Thoracic aorta (tissue), 2 donors: ENCODE measurements around the gene C16orf54. TPM values are rescaled to one million over a fixed set of nuclear protein-coding genes. Genes with fewer than 3 reads are reported as not detected.
"Not testable (repeated sequence)": the region's sequence is repeated elsewhere in the genome, so short reads cannot be mapped to it uniquely, and the experiment has no call there.

ENCODE experiments used
- ATAC-seq: fragments of 150-250 bp; one replicate; pipeline ENCODE4 v1.8.0; 2017; ENCODE audit warnings: low read depth; ENCODE audit not compliant: insufficient number of reproducible peaks, low FRiP score
- DNase-seq: peaks from one replicate; pipeline ENCODE4 v3.0.0-alpha.2; 2020; ENCODE audit warnings: low spot score
- H3K27ac ChIP-seq, 2 donors: fragments of 200-600 bp; sonication (generic); 1 replicate in 1 of 2; 2 replicates in 1 of 2; pipeline ENCODE4 v1.5.1; 2016; ENCODE audit warnings: mild to moderate bottlenecking in 2 of 2, moderate library complexity in 2 of 2
- H3K27me3 ChIP-seq: fragments of 200-600 bp; sonication (generic); replicated peaks from 2 replicates; pipeline ENCODE4 v1.6.0; 2016; ENCODE audit warnings: mild to moderate bottlenecking; ENCODE audit not compliant: insufficient read depth
- H3K36me3 ChIP-seq: fragments of 200-600 bp; sonication (generic); one replicate; pipeline ENCODE4 v1.5.1; 2016
- H3K4me1 ChIP-seq, 2 donors: fragments of 200-600 bp; sonication (generic); 1 replicate in 1 of 2; 2 replicates in 1 of 2; pipeline versions ENCODE4 v1.5.1 to v1.6.0; 2016; ENCODE audit warnings: low read depth in 2 of 2, mild to moderate bottlenecking in 1 of 2; ENCODE audit not compliant: control insufficient read depth in 1 of 2
- H3K4me3 ChIP-seq: fragments of 200-600 bp; sonication (generic); 2 replicates; pipeline ENCODE4 v1.5.1; 2016; ENCODE audit warnings: mild to moderate bottlenecking
- H3K9me3 ChIP-seq: fragments of 200-600 bp; sonication (generic); 2 replicates; pipeline ENCODE4 v1.5.1; 2016
- CTCF ChIP-seq: fragments of 200-600 bp; sonication (generic); IDR thresholded peaks from one replicate; pipeline ENCODE4 v1.5.1; 2019; ENCODE audit warnings: antibody characterized with exemption
- total RNA-seq, 2 donors: library from RNA; depleted of rRNA; stranded (reverse); fragments of >200 nt; gene quantifications; one replicate each; pipeline versions ENCODE4 v1.1.0 to v1.2.3, GENCODE V29; 2016

C16orf54 gene
- total RNA-seq, 2 donors from 2014 or later: 2.8 to 3.4 TPM

GRCh38 chr16:29694384-29695195 lies 51.2 kb downstream of the C16orf54 start:
- DNase-seq (no peak), ATAC-seq (peak; percentile 55)
- Histone ChIP-seq H3K36me3 (no peaks in the 10 kb centered on the region), H3K27ac (peak overlapping the region; percentile 31 to 79), H3K9me3 (no peaks in the 10 kb centered on the region), H3K4me3 (peak overlapping the region; percentile 44), H3K4me1 (peaks cover 0 to 7% of the 10 kb centered on the region in 2 donors), H3K27me3 (no peaks in the 10 kb centered on the region)
- no peak for TF ChIP-seq CTCF

GRCh38 chr16:29692606-29693005 lies 53.2 kb downstream of the C16orf54 start:
- ATAC-seq, H3K9me3 ChIP-seq, H3K27ac ChIP-seq, DNase-seq, H3K27me3 ChIP-seq, H3K4me1 ChIP-seq, H3K36me3 ChIP-seq, H3K4me3 ChIP-seq: not testable (repeated sequence)

Other genes starting within 250 kb of the C16orf54 start
- gene NPIPB12, start 239.6 kb downstream of the C16orf54 start, total RNA-seq: 100 to 1,000 TPM in 1 of 2 donors, 10 to 100 TPM in 1; 23.6 to 162 TPM
- 10 to 100 TPM in 1 of 2 donors, 1 to 10 TPM in 1; 1.1 to 10.2 TPM for gene SPN, start 82.7 kb downstream of the C16orf54 start, total RNA-seq
- gene QPRT, start 66.8 kb downstream of the C16orf54 start, total RNA-seq: 1 to 10 TPM in 1 of 2 donors, under 1 TPM in 1; 0.95 to 1.3 TPM
- not detected for gene ZG16, start 32.3 kb upstream of the C16orf54 start, total RNA-seq
- gene KIF22, start 44.8 kb upstream of the C16orf54 start, total RNA-seq: 10 to 100 TPM; 11.4 to 15.2 TPM
- gene MAZ, start 60.5 kb upstream of the C16orf54 start, total RNA-seq: 10 to 100 TPM; 73.0 to 99.4 TPM
- gene PRRT2, start 66.2 kb upstream of the C16orf54 start, total RNA-seq: 10 to 100 TPM; 39.4 to 40.8 TPM
- 10 to 100 TPM; 40.8 to 45.2 TPM for gene PAGR1, start 70.2 kb upstream of the C16orf54 start, total RNA-seq
- gene MVP, start 74.5 kb upstream of the C16orf54 start, total RNA-seq: 100 to 1,000 TPM; 175 to 190 TPM
- gene CDIPT, start 117.2 kb upstream of the C16orf54 start, total RNA-seq: 100 to 1,000 TPM in 1 of 2 donors, 10 to 100 TPM in 1; 92.1 to 107 TPM
- 1 to 10 TPM in 1 of 2 donors, under 1 TPM in 1; 0.63 to 1.4 TPM for gene SEZ6L2, start 153.6 kb upstream of the C16orf54 start, total RNA-seq
- under 1 TPM in 1 of 2 donors, not detected in 1; 0.27 TPM for gene ASPHD1, start 154.5 kb upstream of the C16orf54 start, total RNA-seq
- 10 to 100 TPM; 29.2 to 37.1 TPM for gene KCTD13, start 180.2 kb upstream of the C16orf54 start, total RNA-seq
- gene TMEM219, start 216.1 kb upstream of the C16orf54 start, total RNA-seq: 100 to 1,000 TPM in 1 of 2 donors, 10 to 100 TPM in 1; 79.7 to 161 TPM
- gene TAOK2, start 227.9 kb upstream of the C16orf54 start, total RNA-seq: 10 to 100 TPM; 54.6 to 55.0 TPM
- gene HIRIP3, start 249.6 kb upstream of the C16orf54 start, total RNA-seq: 10 to 100 TPM in 1 of 2 donors, 1 to 10 TPM in 1; 6.1 to 17.7 TPM